GM10847 (cell line): ENCODE measurements around the gene MRPL54.

Source experiments
- POLR2A ChIP-seq: IDR thresholded peaks from 2 replicates; pipeline ENCODE4 v1.6.1; 2011; ENCODE audit not compliant: insufficient read length; ENCODE audit errors: extremely low read depth

Gene MRPL54

DNA sequence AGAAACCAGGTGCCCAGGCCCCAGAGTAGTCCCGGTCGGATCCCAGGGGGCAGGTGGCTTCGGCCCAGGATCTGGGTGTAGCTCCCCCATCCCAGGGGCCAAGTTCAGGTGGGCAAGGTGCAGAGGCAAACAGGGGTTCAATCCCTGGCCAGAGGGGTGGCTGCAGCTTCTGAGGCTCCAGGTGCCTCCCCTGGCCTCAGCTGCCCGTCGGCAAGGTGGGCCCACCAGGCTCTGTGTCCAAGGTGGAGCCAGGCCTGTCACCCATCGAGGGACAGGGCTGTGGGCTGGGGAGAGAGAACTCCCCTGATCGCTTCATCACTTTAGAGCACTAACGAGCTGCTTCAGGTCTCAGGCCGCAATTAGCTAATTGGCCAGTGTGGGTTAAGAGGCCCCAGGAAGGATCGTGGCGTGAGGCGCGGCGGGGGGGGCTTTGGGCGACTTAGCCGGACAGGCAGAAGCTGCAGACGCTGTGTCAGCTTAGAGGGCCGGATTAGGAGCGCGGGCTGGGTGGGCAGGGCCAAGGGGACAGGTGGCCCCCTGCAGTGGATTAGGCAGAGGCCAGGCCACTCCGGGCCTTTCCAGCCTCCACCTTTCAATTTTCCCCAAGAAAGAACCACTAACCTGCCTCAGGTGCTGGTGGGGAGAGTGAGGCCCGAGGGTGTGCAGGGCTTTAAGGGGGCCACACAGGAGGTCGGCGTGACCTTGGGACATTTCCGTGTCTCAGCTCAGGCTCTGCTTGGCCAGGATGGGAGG, 12.3 kb downstream of the MRPL54 start:
- TF ChIP-seq POLR2A, result no peak

DNA sequence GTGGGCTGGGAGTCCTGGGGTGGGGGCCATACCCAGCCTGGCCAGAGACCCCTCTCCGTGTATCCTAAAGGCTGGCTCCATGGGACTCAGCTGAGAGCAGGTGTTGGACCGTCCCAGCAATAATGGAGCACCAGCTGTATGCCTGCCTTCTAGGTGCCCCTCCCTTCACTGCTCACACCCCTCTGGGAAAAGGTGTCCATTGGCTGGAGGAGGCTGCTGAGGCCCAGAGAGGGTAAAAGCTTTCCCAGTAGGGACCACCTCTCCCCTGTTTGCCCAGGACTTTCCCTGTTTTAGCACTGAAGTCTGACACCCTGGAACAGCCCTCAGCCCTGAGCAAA, 12.9 kb downstream of the MRPL54 start:
- no peak for TF ChIP-seq POLR2A

DNA sequence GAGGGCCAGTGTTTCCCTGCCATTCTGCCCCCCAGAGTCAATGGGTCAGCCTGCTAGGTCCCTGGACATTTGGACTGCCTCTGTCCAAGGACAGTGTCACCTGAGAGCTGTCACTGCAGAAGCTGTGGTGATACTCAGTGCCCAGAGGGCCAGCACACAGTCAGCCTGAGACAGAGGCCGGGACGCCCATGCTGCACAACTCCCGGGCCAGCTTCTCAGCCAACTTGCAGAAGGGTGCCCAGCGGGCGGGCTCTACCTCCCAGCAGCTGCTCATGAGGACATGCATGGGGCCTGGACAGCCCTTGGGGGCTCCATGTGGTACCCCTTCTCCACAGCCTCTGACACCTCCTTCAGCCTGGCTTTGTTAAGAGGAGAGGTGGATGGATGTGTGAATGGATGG, 13.3 kb downstream of the MRPL54 start:
- no peak for TF ChIP-seq POLR2A

DNA sequence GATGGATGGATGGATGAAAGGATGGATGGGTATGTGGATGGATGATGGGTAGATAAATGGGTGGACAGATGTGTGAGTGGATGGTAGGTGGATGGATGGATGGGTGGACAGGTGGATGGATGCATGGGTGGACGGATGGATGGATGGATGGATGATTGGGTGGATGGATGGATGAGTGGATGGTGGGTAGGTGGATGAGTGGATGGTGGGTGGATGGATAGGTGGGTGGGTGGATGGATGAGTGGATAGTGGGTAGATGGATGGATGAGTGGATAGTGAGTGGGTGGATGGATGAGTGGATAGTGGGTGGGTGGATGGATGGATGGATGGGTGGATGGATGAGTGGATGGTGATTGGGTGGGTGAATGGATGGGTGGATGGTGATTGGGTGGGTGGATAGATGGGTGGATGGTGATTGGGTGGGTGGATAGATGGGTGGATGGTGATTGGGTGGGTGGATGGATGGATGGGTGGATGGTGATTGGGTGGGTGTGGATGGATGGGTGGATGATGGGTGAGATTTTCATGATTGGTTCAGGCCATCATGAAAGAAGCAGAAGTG, 14.1 kb downstream of the MRPL54 start:
- TF ChIP-seq POLR2A, result no peak

DNA sequence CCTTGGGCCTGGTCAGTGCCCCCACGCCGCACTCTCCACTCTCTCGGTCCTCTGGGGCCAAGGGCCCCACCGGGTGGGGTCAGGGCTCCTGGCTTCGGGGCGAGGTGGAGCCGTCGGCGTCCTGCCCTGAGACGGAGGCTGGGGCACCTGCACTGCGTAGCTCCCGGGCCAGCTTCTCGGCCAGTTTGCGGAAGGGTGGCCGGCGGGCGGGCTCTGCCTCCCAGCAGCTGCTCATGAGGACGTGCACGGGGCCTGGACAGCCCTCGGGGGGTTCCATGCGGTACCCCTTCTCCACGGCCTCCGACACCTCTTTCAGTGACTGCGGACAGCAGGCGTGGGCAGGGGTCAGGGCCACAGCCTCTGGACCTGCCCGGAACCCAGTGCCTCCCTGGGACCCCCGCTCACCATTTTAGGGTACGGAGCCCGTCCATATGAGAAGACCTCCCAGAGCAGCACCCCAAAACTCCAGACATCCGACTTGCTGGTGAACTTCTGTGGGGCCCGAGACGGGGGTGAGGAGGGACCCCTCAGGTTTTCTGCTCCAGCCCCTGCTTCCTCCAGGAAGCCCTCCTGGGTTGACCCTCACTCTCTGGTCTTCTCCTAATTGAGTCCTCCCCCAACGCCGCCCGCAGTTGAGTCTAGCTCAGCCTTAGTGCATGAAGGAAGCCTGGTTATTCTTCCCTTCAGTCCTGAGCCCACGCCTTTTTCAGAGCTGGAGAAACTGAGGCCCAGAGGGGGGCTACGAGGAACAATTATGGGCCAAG, 15.8 kb downstream of the MRPL54 start:
- TF ChIP-seq POLR2A, result no peak

DNA sequence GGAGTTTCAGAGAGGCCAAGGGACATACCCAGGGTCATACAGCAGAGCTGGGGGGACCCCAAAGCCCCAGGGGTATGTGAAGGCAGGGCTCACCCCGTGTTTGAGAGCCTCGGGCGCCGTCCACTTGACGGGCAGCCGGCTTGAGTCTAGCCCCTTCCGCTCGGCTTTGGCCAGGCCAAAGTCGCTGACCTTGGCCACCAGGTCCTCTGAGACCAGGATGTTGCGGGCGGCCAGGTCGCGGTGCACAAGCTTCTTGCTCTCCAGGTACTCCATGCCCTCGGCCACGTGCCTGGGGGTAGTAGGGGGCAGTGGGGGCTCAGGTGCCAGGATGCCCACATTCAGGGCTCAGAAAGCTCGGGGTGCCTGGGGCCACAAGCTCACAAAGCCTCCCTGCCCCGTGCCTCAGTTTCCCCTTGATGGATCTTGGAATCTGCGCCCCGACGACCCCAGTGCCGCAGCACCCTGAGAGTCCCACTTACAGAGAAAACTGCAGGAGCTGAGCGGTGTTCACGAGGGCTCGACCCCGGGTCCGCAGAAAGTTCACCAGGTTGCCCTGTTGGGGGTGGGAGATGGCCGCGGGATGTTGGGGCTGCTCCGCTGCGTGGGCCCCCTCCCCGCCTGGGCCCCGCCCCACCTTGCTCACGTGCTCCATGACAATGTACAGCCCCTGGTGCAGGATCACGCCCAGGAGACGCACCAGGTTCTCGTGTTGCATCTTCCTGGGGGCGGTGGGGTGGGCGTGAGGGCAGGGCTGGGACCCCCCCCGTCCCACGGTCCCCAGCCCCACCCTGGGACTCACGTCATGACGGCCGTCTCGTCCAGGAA, 16.6 kb downstream of the MRPL54 start:
- no peak for TF ChIP-seq POLR2A

DNA sequence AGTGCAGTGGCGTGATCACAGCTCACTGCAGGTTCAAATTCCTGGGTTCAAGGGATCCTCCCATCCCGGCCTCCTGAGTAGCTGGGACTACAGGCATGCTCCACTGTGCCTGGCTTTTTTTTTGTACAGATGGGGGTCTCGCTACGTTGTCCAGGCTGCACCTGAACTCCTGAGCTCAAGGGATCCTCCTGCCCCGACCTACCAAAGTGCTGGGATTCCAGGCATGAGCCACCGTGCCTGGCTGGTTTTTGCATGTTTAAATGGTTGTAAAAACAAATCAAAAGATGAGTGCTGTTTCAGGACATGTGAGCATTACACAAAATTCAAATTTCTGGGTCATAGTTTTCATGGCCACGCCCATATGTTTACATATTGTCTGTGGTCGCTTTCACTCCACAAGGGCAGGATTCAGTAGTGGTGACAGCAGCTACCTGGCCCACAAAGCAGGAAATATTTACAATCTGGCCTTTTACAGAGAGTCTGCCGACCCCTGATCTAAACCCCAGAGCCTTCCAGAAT, 18.4 kb downstream of the MRPL54 start:
- TF ChIP-seq POLR2A, result no peak

DNA sequence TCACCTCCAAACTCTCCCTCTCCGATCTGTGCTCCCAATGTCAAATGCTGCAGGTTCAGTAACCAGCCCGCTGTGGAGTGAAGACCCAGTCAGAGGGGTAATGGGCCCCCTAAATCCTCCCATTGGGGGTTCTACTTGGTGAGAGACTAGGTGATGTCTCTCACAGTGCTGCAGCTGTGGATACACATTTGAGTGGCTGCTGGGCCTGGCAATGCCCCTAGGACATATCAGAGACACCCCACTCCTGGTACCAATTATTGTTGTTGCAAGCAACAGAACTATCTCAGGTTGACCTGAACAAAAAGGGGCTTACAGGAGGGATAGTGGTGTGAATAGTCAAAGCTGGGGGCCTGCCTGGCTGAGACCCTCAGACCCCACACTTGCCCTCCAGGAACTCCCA, 19.1 kb downstream of the MRPL54 start:
- no peak for TF ChIP-seq POLR2A

DNA sequence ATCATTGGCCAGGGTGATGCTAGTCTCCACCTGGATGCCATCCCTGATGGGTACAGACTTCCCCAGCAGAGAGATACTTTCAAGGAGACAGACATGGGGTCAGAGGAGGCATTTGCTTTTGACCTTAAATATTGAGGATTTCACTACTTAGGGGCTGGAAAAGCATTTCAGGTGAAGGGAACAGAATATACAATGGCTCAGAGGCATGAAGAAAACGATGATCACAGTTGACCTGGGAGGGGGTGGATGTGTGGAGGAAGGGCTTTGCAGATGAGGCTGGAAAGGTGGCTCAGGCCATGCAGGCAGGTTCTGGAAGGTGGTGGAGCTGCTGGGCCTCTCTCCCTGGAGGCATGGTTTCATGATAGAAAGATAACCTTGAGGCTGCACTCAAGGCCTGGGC, 19.8 kb downstream of the MRPL54 start:
- TF ChIP-seq POLR2A, result no peak

DNA sequence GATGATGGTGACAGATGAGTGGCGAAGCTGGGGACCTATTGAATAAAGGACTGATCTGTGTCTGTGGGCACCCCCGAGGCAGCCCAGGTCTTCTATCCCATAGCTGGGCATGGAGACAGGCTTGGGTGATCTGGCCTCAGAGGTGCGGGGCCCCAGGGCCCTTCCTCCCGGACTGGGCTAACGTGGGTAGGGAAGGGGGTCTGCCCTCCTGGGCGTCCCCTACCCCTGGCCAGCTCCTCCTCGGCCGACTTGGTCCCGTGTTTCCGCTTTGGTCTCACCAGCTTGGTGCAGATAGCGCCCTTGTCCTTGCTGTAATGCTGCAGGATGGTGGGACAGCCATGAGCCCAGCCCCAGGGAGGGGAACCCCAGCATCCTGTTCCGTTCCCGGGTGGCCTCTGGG, 20.4 kb downstream of the MRPL54 start:
- TF ChIP-seq POLR2A, result no peak

DNA sequence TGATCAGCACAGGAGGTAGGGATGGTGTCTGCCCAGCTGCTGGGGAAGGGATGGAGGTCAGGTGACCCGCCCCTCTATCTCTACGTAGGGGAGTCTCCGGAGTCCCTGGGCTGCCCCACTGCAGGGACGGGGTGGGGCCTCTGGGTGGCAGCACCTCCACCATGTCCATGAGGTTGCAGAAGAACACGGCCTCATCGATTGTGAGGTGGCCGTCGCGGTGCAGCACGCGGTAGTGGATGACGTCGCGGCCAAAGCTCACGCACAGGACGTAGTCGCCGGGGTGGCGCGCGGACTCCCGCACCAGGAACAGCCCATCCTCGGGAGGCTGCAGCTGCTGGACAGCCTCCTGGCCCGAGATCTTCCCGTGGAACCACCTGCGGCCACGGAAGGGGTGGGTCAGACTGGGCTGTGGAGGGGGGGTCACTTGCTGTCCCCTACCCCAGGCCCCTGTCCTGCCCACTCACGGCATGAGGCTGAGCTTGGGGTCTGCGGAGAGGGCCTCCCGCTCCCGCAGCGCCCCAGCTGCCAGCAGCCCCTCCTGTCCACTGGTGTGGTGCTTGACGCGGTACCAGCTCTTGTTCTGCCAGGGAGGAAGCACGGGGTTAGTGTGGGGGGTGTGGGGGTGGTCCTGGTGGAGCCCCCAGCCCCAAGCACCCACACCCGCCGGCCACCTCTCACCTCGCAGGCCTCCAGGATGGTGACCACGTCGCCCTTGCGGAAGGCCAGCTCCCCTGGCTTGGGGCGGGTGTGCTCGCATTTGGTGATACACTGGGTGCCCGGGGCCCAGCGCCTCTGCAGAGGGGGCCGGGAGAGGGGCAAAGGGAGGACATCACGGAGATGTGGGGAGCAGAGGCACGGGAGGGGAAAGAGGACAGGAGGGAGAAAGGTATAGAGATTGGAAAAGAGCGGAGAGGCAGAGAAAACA, 21.4 kb downstream of the MRPL54 start:
- no peak for TF ChIP-seq POLR2A

DNA sequence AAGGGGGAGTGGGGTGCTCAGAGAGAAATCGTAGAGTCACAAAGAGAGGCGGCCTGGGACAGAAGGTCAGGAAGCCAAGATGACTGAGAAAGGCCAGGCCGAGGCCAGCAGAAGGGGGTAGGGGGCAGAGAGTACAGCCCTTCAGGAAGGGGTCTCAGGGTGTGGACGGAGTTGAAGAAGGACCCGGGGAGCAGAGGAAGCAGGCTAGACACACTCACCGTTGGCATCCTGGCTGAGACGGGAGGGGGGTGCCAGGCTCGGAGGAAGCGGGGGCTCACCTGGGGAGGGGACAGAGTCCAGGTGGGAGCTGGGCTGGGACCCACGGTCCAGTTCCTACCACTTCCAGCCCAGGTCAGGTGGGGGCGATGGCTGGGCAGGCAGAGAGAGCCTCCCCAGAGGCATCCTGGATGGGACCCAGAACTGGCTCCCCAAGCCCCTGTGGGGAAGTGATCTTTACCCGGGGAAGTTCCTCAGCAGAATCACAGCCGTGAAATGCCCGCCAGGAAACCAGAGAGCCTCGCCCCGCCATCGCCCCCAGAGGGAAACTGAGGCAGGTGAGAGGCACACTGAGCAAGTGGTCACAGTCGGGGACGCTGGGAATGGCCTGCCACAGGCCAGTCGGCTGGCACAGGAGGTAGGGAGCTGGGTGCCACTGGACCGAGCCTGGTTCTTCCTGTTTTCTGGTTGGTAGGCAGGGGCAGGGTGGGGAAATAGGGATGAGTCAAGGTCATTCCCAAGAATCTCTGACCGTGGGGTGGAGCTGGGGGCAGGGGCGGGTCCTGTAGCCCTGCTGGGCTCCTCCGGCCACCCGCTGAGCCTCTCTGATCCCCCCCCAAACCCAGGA, 22.3 kb downstream of the MRPL54 start:
- no peak for TF ChIP-seq POLR2A

DNA sequence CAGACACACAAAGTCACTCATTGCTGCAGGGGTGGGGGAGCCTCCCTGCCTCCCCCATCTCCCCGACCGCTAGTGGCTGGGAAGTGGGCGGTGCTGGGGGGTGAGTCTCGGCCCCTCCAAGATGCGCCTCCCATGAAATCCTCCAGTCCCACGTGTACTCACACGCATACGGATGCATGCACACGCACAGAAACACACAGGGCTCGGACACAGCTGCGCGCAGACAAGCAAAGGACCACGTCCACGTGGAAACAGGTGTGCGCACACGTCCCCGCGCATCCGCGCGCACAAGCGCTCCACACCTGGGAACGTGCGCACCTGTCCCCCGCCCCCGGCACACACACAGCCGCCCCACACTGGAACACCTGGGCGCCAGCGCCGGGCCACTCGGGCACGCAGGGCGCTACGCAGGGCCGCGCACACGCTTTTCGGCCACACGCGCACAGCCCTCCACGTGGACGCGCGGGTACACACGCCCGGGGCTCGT, 23.0 kb downstream of the MRPL54 start:
- no peak for TF ChIP-seq POLR2A
